GM10847 (cell line): ENCODE results near the gene HES4.

Source experiments
- POLR2A ChIP-seq: IDR thresholded peaks from 2 replicates; pipeline ENCODE4 v1.6.1; 2011; ENCODE audit not compliant: insufficient read length; ENCODE audit errors: extremely low read depth

HES4 gene

GRCh38 chr1:999725-1000356 lies at the start of gene HES4:
TSS of gene HES4 (minus strand) at chr1:1000097. CDS start at chr1:999973, 124 bp downstream.
- no peak for TF ChIP-seq POLR2A

GRCh38 chr1:1048765-1049164 lies 48.9 kb upstream of the HES4 start:
- TF ChIP-seq POLR2A: no peak

- no peak for TF ChIP-seq POLR2A
Observed at GRCh38 chr1:1047963-1048362, 48.1 kb upstream of the HES4 start.

- TF ChIP-seq POLR2A: no peak
Observed at GRCh38 chr1:1047407-1047806, 47.5 kb upstream of the HES4 start.

- TF ChIP-seq POLR2A: no peak
Observed at GRCh38 chr1:1046767-1047166, 46.9 kb upstream of the HES4 start.

- no peak for TF ChIP-seq POLR2A
Observed at GRCh38 chr1:1046243-1046642, 46.3 kb upstream of the HES4 start.

- no peak for TF ChIP-seq POLR2A
Observed at GRCh38 chr1:1045129-1045528, 45.2 kb upstream of the HES4 start.

- TF ChIP-seq POLR2A: no peak
Observed at GRCh38 chr1:1044455-1045078, 44.7 kb upstream of the HES4 start.

- TF ChIP-seq POLR2A: no peak
Observed at GRCh38 chr1:1043921-1044320, 44.0 kb upstream of the HES4 start.

GRCh38 chr1:1043411-1043810 lies 43.5 kb upstream of the HES4 start:
- no peak for TF ChIP-seq POLR2A

GRCh38 chr1:1042835-1043234 lies 42.9 kb upstream of the HES4 start:
- no peak for TF ChIP-seq POLR2A

GRCh38 chr1:1041873-1042272 lies 42.0 kb upstream of the HES4 start:
- TF ChIP-seq POLR2A: no peak

GRCh38 chr1:1041092-1041523 lies 41.2 kb upstream of the HES4 start:
- no peak for TF ChIP-seq POLR2A

- no peak for TF ChIP-seq POLR2A
Observed at GRCh38 chr1:1040004-1040991, 40.4 kb upstream of the HES4 start.

- no peak for TF ChIP-seq POLR2A
Observed at GRCh38 chr1:1039145-1039910, 39.4 kb upstream of the HES4 start.
